ENCODE results near the gene EIF4G3.

DNA sequence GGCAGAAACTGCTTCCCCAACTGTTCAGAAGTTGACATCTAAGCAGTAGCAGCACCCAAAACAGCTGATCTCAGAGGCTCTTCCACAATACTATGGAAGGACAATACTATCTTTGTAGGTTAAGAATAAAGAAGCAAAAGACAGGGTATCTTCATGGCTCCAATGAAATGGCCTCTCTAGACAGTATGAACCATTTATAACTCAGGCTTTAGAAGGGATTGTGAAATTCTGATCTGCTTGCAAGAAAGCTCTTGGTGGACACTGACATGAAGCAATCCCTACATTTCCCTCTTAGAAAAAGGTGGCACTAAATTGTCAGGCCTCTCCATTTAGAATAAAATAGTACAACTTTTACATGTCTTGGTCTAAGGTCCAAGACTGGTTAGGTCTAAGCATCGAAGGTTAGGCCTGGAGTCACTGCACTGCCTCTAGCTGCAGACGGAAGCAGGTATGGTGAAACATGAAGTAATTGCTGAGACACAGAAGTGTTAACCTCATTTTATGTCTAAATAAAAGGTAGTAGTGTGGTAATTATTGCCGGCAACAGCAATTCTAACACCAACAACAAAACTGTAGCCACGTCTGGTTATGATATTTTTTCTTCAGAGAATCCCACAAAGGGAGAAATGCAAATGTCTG, 339.0 kb downstream of the EIF4G3 start:
- TF ChIP-seq, protein P1, sequence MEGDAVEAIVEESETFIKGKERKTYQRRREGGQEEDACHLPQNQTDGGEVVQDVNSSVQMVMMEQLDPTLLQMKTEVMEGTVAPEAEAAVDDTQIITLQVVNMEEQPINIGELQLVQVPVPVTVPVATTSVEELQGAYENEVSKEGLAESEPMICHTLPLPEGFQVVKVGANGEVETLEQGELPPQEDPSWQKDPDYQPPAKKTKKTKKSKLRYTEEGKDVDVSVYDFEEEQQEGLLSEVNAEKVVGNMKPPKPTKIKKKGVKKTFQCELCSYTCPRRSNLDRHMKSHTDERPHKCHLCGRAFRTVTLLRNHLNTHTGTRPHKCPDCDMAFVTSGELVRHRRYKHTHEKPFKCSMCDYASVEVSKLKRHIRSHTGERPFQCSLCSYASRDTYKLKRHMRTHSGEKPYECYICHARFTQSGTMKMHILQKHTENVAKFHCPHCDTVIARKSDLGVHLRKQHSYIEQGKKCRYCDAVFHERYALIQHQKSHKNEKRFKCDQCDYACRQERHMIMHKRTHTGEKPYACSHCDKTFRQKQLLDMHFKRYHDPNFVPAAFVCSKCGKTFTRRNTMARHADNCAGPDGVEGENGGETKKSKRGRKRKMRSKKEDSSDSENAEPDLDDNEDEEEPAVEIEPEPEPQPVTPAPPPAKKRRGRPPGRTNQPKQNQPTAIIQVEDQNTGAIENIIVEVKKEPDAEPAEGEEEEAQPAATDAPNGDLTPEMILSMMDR (IDR thresholded peaks at IDR 0.05): no peak
- TF ChIP-seq POLR2A (IDR thresholded peaks at IDR 0.05): no peak
